H1 (cell line): ENCODE measurements around the gene HABP4. TPM values are rescaled to one million over a fixed set of nuclear protein-coding genes. Genes with fewer than 3 reads are reported as not detected.

Experiments
- CTCF ChIA-PET: fragments of 300-600 bp; sonication (Branson Sonifier 250); formaldehyde crosslinking; loops from one replicate; lab custom pipeline; 2021; ENCODE audit not compliant: partially characterized antibody; lab: Charles Lee
- POLR2A ChIA-PET: fragments of 300-600 bp; sonication (Branson Sonifier 250); formaldehyde crosslinking; loops from one replicate; lab custom pipeline; 2021; ENCODE audit warnings: inconsistent platforms; ENCODE audit not compliant: partially characterized antibody; lab: Charles Lee
- DNase-seq, 2 experiments: peaks; one replicate each; pipeline versions ENCODE4 v3.0.0 to v3.0.0-alpha.2; 2010 to 2022; ENCODE audit warnings: low spot score in 2 of 2, low read depth in 1 of 2, mixed read lengths in 1 of 2
- FAIRE-seq: peaks from 2 replicates; lab custom pipeline; 2011; peaks lifted over from hg19 to GRCh38; lab: Jason Lieb, UNC
- H2AFZ ChIP-seq: 2 replicates; pipeline ENCODE4 v1.8.1; 2012; ENCODE audit warnings: low read length, inconsistent platforms
- H2AK5ac ChIP-seq: 2 replicates; pipeline ENCODE4 v1.6.1; 2013; ENCODE audit warnings: low read depth, low read length
- H2BK120ac ChIP-seq: replicated peaks from 2 replicates; pipeline ENCODE3; 2013; ENCODE audit warnings: low read depth, low read length, inconsistent platforms
- H2BK12ac ChIP-seq: 2 replicates; pipeline ENCODE4 v1.6.1; 2013; ENCODE audit warnings: low read depth, low read length
- H2BK15ac ChIP-seq: 2 replicates; pipeline ENCODE4 v1.6.1; 2013; ENCODE audit warnings: low read length
- H2BK20ac ChIP-seq: 2 replicates; pipeline ENCODE4 v1.6.1; 2013; ENCODE audit warnings: low read length
- H2BK5ac ChIP-seq: 2 replicates; pipeline ENCODE4 v1.6.1; 2013; ENCODE audit warnings: low read depth, low read length
- H3K14ac ChIP-seq: 2 replicates; pipeline ENCODE4 v1.6.1; 2013; ENCODE audit warnings: inconsistent platforms; ENCODE audit not compliant: insufficient read length
- H3K18ac ChIP-seq: 2 replicates; pipeline ENCODE4 v1.6.1; 2013; ENCODE audit warnings: low read length; ENCODE audit errors: extremely low read depth
- H3K23ac ChIP-seq: 2 replicates; pipeline ENCODE4 v1.6.1; 2013; ENCODE audit warnings: inconsistent platforms; ENCODE audit not compliant: insufficient read length
- H3K23me2 ChIP-seq: 2 replicates; pipeline ENCODE4 v1.6.1; 2013; ENCODE audit warnings: low read depth, low read length
- H3K27ac ChIP-seq: 2 replicates; pipeline ENCODE4 v1.6.1; 2011; ENCODE audit warnings: low read depth, low read length, inconsistent platforms
- H3K27me3 ChIP-seq, 4 experiments: replicated peaks in 1 of 4; 1 replicate in 1 of 4; 2 replicates in 3 of 4; pipeline versions ENCODE4 v1.6.1 to v1.8.1; 2011 to 2013; ENCODE audit warnings: low read length in 3 of 4, mild to moderate bottlenecking in 3 of 4, inconsistent platforms in 2 of 4, mixed read lengths in 2 of 4, moderate library complexity in 1 of 4; ENCODE audit not compliant: control insufficient read depth in 3 of 4, insufficient read depth in 3 of 4; ENCODE audit errors: extremely low read depth in 1 of 4
- H3K36me3 ChIP-seq, 4 experiments: 2 replicates each; pipeline versions ENCODE4 v1.6.1 to v1.8.1; 2011 to 2013; ENCODE audit warnings: mild to moderate bottlenecking in 4 of 4, low read length in 3 of 4, moderate library complexity in 2 of 4, control low read depth in 1 of 4, inconsistent platforms in 1 of 4; ENCODE audit not compliant: insufficient read depth in 4 of 4, control insufficient read depth in 2 of 4
- H3K4ac ChIP-seq: replicated peaks from 2 replicates; pipeline ENCODE3; 2013; ENCODE audit warnings: low read length, low read depth, mixed read lengths, inconsistent platforms; ENCODE audit not compliant: insufficient read length
- H3K4me1 ChIP-seq, 4 experiments: replicated peaks in 1 of 4; 1 replicate in 1 of 4; 2 replicates in 3 of 4; pipeline versions ENCODE4 v1.6.1 to v1.8.1; 2011 to 2013; ENCODE audit warnings: low read length in 3 of 4, inconsistent platforms in 2 of 4, mixed read lengths in 1 of 4; ENCODE audit not compliant: insufficient read depth in 4 of 4, control insufficient read depth in 3 of 4
- H3K4me2 ChIP-seq, 2 experiments: 2 replicates each; pipeline versions ENCODE4 v1.6.1 to v1.8.1; 2011 to 2013; ENCODE audit warnings: low read depth in 2 of 2, low read length in 2 of 2, control low read depth in 1 of 2, inconsistent platforms in 1 of 2, mild to moderate bottlenecking in 1 of 2; ENCODE audit not compliant: insufficient read depth in 1 of 2
- H3K4me3 ChIP-seq, 4 experiments: fragments of 200-600, 300-600 bp in 1 of 4; sonication (generic), shearing (Covaris generic), sonication (Bioruptor Twin) in 1 of 4; 2 replicates each; pipeline versions ENCODE4 v1.5.1 to v1.8.1; 2011 to 2016; ENCODE audit warnings: low read length in 4 of 4, low read depth in 3 of 4, control low read depth in 2 of 4, inconsistent platforms in 2 of 4, mild to moderate bottlenecking in 2 of 4, mixed read lengths in 1 of 4, moderate library complexity in 1 of 4; ENCODE audit not compliant: insufficient read depth in 2 of 4; ENCODE audit errors: extremely low read depth in 1 of 4
- H3K56ac ChIP-seq: replicated peaks from 2 replicates; pipeline ENCODE3; 2013; ENCODE audit warnings: low read depth, mild to moderate bottlenecking, mixed read lengths, low read length, inconsistent platforms; ENCODE audit not compliant: insufficient read length
- H3K79me1 ChIP-seq: 2 replicates; pipeline ENCODE4 v1.6.1; 2013; ENCODE audit warnings: low read depth, low read length, control low read depth
- H3K79me2 ChIP-seq, 2 experiments: 2 replicates each; pipeline versions ENCODE4 v1.6.1 to v1.8.1; 2012 to 2013; ENCODE audit warnings: low read length in 2 of 2, mild to moderate bottlenecking in 2 of 2, inconsistent platforms in 1 of 2; ENCODE audit not compliant: insufficient read depth in 2 of 2, control insufficient read depth in 1 of 2
- H3K9ac ChIP-seq, 4 experiments: replicated peaks in 1 of 4; 1 replicate in 1 of 4; 2 replicates in 3 of 4; pipeline versions ENCODE4 v1.6.1 to v1.8.1; 2011 to 2013; ENCODE audit warnings: low read depth in 3 of 4, low read length in 3 of 4, control low read depth in 2 of 4, mild to moderate bottlenecking in 2 of 4, moderate library complexity in 2 of 4, inconsistent platforms in 1 of 4; ENCODE audit errors: extremely low read depth in 1 of 4
- H3K9me3 ChIP-seq, 2 experiments: 2 replicates each; pipeline versions ENCODE4 v1.6.1 to v1.8.1; 2012 to 2013; ENCODE audit warnings: mild to moderate bottlenecking in 2 of 2, moderate library complexity in 2 of 2, control low read depth in 1 of 2, inconsistent platforms in 1 of 2, low read depth in 1 of 2, low read length in 1 of 2, mixed read lengths in 1 of 2; ENCODE audit not compliant: insufficient read depth in 2 of 2
- H4K20me1 ChIP-seq, 2 experiments: replicated peaks in 1 of 2; 2 replicates each; pipeline versions ENCODE3 to v1.8.1; 2011 to 2013; ENCODE audit warnings: inconsistent platforms in 2 of 2, low read length in 2 of 2, mild to moderate bottlenecking in 1 of 2; ENCODE audit not compliant: insufficient read depth in 2 of 2, control insufficient read depth in 1 of 2
- H4K5ac ChIP-seq: 2 replicates; pipeline ENCODE4 v1.6.1; 2013; ENCODE audit warnings: low read length, low read depth, mixed read lengths, inconsistent platforms; ENCODE audit not compliant: insufficient read length
- H4K8ac ChIP-seq: 2 replicates; pipeline ENCODE4 v1.8.0; 2013; ENCODE audit warnings: mild to moderate bottlenecking, moderate library complexity, low read length, inconsistent platforms; ENCODE audit not compliant: insufficient read depth; ENCODE audit errors: extremely low read depth
- H4K91ac ChIP-seq: replicated peaks from 2 replicates; pipeline ENCODE3; 2013; ENCODE audit warnings: low read length, mixed read lengths, inconsistent platforms; ENCODE audit not compliant: insufficient read length
- RAD21 ChIP-seq, 2 experiments: IDR thresholded peaks in 1 of 2; conservative IDR thresholded peaks in 1 of 2; 2 replicates each; pipeline ENCODE4 v1.6.1; 2011; ENCODE audit warnings: low read depth in 2 of 2, low read length in 2 of 2, improper control_type of control experiment in 1 of 2, inconsistent platforms in 1 of 2, mild to moderate bottlenecking in 1 of 2, moderate library complexity in 1 of 2
- WGBS, 2 experiments: shearing (Covaris generic) in 1 of 2; methylation state at CpG; one replicate each; pipeline versions ENCODE4 v1.1.6 to v1.1.7; 2013 to 2015; ENCODE audit warnings: low lambda C conversion rate in 2 of 2, mixed read lengths in 2 of 2, inconsistent platforms in 1 of 2, low coverage in 1 of 2, missing lambda C conversion rate in 1 of 2; ENCODE audit not compliant: insufficient replicate concordance in 2 of 2, insufficient coverage in 1 of 2, insufficient read length in 1 of 2; ENCODE audit errors: extremely low coverage in 1 of 2, missing lambda C conversion rate in 1 of 2; 5-methylcytosine and 5-hydroxymethylcytosine counted together
- polyA plus RNA-seq, 7 experiments: library from polyadenylated mRNA; depleted of rRNA in 3 of 7; stranded (reverse) in 5 of 7; unstranded in 2 of 7; fragments of >200 nt in 5 of 7; fragments of 200-250 nt in 2 of 7; gene quantifications; 1 replicate in 5 of 7; 2 replicates in 1 of 7; 4 replicates in 1 of 7; pipeline versions ENCODE4 v1.2.1 to v1.2.3, GENCODE V29; 2011 to 2013; ENCODE audit warnings: missing spikeins in 2 of 7, mixed read lengths in 2 of 7
- total RNA-seq: library from RNA; stranded (reverse); fragmentation: NEBNext Ultra II Directional; extraction: Animal tissue kit (Norgen Biotek cat#: 25700); gene quantifications from 2 replicates; pipeline ENCODE4 v1.2.1, GENCODE V29; 2021

The HABP4 gene
- total and polyA plus RNA-seq, 2 of the 8 experiments (the other 6 are each of a cell fraction or from before 2014, with no cell fraction given): 3.3 to 11.2 TPM

- H2BK12ac ChIP-seq: no peak overlapping the region
- no peak overlapping the region for H2BK5ac ChIP-seq
- FAIRE-seq: no peak
- H3K79me2 ChIP-seq: no peaks in the 10 kb centered on the region
- no peaks in the 10 kb centered on the region for H3K9me3 ChIP-seq
- no peak overlapping the region for H3K4me3 ChIP-seq
- no peak overlapping the region for H2BK15ac ChIP-seq
- DNase-seq: no peak
- no peak overlapping the region for H3K18ac ChIP-seq
- no peak overlapping the region for H3K4ac ChIP-seq
- no peak overlapping the region for H3K9ac ChIP-seq
- no peak overlapping the region for H2BK20ac ChIP-seq
- no peak overlapping the region for H3K4me2 ChIP-seq
- no peaks in the 10 kb centered on the region for H4K20me1 ChIP-seq
- 93% methylated on average over 11 of the region's 11 CpGs; no CpG with 5 or more reads in 1 of the 2 experiments for WGBS, 2 experiments
- no peak overlapping the region for H3K27ac ChIP-seq
- no peaks in the 10 kb centered on the region for H3K23me2 ChIP-seq
- ChIA-PET CTCF (interaction anchor here (1.6 kb wide), 1 partner anchor 168 kb away, joined by 5 read pairs; no protein-coding TSS in a partner anchor), POLR2A (no interaction called here)
- no peak overlapping the region for H4K5ac ChIP-seq
- H2AK5ac ChIP-seq: no peak overlapping the region
- H3K56ac ChIP-seq: no peak overlapping the region
- H3K4me1 ChIP-seq: peaks cover 0 to 8% (median 0%) of the 10 kb centered on the region in 4 experiments; a peak in 2 of 7 replicates
- H3K79me1 ChIP-seq: no peaks in the 10 kb centered on the region; the same call in 1 of the 2 replicates
- H3K14ac ChIP-seq: no peak overlapping the region
- H3K36me3 ChIP-seq: peaks cover 0 to 6% (median 5%) of the 10 kb centered on the region in 4 experiments; a peak in 3 of 8 replicates
- H2BK120ac ChIP-seq: no peak overlapping the region
- H3K23ac ChIP-seq: no peak overlapping the region
- no peaks in the 10 kb centered on the region for H3K27me3 ChIP-seq
- H2AFZ ChIP-seq: no peak overlapping the region
- no peak overlapping the region for H4K91ac ChIP-seq
- no peak overlapping the region for H4K8ac ChIP-seq
- TF ChIP-seq RAD21 (IDR thresholded peaks at IDR 0.05 in 1 of 2, conservative IDR thresholded peaks at IDR 0.05 in 1 of 2; ENCODE audit: low read depth in 2 of 2, low read length in 2 of 2): no peak
Observed at GRCh38 chr9:96495341-96495740, 45.4 kb downstream of the HABP4 start.
